Measurements from ENCODE around the gene TMEM151B. TPM values are rescaled to one million over a fixed set of nuclear protein-coding genes. Genes with fewer than 3 reads are reported as not detected.
"Not testable (repeated sequence)": the region's sequence is repeated elsewhere in the genome, so short reads cannot be mapped to it uniquely, and the experiment has no call there.

TMEM151B gene
- not detected in 2 replicates for total RNA-seq (2014; rRNA removed; shearing (Covaris generic))
- polyA plus RNA-seq (2015; cell fraction: cytosol; rRNA removed), result not detected in 2 replicates
- polyA plus RNA-seq (2015; cell fraction: nucleus; rRNA removed), result not detected in 2 replicates

GRCh38 chr6:44269921-44270525 lies at the start of gene TMEM151B:
Gene TMEM151B, plus strand, starts transcription at chr6:44270450. Its CDS starts 293 bp downstream, at chr6:44270743.
- DNase-seq (ENCODE audit: low read depth), result no peak

GRCh38 chr6:44220913-44221290 lies 49.3 kb upstream of the TMEM151B start:
- no peak for DNase-seq (ENCODE audit: low read depth)

DNA sequence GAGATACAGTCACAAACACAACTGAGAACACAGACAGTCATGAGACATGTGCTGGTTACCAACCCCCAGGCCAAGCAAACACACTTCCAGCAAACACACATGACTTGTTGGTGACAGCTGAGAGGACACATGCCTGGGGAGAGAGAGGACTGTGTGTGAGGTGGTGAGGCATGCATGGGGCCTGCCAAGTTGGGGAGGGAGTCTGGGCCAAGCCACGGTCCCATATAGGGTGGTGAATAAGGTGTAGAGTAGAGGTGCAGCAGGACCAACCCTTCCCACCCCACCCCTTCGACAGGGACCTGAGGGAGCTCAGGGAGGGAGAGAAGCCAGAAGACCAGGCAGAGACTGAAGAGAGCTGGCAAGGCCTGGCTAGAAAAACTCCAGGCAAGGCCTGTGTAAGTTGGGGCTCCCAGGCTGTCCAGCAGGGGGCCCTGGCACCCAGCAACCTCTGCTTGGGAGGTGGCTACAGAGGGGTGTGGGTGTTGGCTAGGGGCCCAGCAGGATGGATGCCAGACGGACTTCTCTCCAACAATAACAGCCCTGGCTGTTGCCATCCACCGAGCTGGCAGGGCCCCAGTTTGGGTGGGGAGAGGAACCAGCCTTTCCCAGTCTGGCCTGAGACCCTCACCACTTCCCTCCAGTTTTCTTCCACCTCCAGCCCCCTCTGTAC lies 48.8 kb upstream of the TMEM151B start:
- peak; percentile 93 for DNase-seq (ENCODE audit: low read depth)

GRCh38 chr6:44221961-44222335 lies 48.3 kb upstream of the TMEM151B start:
- no peak for DNase-seq (ENCODE audit: low read depth)

DNA sequence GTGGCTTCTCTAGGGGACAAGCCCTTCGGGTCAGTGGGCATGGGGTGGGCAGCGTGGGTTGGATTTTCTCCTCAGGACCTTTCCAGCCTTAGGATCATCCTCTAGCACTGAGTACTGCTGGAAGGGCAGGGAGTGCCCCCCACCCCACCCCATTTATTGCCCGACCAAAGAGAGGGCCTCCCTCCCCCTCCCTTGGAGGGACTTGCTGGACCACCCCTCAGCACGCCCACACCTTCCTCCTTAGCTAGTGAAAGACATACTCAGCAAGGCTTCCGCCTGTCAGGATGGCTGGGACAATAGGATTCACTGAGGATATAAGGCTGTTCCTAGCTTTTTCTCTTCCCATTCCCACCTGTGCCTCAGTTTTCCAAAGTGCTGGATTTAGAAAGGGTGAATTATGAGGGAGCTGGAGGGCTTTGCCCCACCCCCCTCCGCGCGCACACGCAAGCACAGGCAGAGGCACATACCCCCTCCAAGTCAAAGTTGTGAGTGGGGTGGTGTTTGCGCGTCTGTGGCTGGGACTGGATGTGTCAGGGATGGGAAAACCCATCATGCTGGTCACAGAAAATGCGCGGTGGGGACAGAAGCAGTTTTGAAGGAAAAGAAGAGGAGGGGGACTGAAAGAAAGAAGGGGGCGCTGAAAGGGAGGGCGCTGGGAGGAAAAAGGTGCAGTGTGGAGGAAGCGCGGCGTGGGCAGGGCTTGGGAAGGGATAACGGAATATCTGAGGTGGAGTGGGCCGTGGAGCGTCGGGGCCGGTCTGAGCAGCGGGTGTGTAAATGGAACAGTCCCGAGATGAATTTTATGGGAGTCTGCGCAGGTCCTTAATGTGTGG lies 47.5 kb upstream of the TMEM151B start:
- peak; percentile 27 for DNase-seq (ENCODE audit: low read depth)

DNA sequence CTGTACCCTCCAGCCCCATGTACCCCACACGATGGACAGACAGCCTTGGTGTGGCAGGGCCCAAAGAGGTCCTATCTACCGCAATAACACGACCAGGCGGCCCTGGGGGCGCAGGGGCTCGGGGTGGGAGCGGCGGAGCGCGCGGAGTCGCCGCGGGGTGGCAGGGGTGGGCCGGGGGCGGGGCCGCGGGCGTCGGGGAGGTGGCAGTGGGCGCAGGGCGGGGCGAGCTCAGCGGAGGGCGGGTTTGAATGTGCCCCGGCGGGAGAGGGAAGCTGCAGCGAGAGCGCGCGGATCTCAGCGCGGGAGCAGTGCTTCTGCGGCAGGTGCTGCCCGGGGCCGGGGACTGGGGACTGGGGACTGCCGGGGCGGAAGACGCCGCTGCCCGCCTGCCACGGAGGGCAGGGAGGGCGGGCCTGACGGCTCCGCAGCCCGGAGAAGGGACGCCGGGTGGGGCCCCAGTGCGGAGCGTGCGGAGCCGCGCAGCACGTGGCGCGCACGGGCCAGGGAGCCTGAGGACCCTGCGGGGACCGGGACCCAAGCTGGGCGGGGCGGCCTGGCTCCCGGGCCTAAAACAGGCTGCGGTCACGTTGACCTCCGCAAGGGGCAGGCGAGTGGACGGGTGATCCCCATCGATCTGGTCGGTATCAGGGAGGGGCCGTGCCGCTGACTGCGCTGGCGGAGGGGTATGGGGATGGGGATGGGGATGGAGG lies 46.8 kb upstream of the TMEM151B start, which contains the start of gene SLC29A1:
Gene SLC29A1, plus strand, starts transcription at position 277 of the 710 bp plus-strand sequence. CDS start 3,719 bp downstream, outside the sequence.
- peak; percentile 54 for DNase-seq (ENCODE audit: low read depth)

GRCh38 chr6:44224029-44224964 lies 46.0 kb upstream of the TMEM151B start:
- DNase-seq (ENCODE audit: low read depth), result peak; percentile 63

DNA sequence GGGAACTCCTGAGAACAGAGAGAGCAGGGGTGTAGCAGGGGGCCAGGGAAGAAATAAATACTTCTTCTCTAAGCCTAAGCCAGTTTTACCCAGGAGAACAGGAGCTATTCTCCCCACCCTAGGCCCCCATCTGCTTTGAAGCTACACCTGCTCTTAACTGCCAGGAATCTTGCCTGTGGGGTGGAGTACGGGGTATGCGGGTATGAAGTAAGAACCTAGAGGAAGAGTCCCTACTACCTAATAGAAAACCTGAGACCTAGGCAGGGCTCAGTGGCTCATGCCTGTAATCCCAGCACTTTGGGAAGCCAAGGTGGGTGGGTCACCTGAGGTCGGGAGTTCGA lies 45.3 kb upstream of the TMEM151B start:
- no peak for DNase-seq (ENCODE audit: low read depth)

DNA sequence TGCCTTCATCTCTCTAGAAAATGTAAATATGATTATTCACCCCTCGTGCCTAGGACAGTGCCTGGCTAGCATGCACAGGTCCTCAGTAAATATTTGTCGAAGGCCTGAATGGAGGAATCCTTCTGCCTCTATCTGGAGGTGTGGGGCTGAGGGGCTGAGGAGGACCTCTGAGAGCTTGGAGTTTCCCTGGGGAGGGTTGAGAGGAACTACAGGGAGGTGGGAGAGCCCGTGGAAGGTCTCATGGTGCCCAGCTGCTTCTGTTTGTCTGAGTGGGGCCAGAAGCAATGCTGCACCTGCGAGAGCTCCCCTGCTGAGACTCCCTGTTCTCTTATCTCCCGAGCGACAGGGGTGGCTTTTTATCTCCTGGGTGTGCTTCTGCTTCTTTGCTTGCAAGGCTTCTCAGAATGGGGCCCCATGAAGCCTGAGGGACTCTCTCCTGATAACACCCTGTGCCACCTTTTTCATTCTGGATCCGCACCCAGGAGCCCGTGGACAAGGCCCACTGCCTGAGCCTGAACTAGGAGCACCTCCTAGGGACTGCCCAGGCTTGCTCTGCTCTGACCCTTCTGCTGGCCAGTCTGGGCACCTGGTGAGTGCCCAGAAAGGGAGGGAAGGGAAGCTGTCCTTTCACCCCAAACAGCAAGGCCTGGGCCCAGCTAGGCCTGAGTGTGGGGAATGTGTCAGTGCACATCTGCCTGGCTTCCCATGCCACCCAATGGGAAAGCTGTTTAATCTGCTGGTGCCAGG lies 44.5 kb upstream of the TMEM151B start:
- DNase-seq (ENCODE audit: low read depth), result no peak

DNA sequence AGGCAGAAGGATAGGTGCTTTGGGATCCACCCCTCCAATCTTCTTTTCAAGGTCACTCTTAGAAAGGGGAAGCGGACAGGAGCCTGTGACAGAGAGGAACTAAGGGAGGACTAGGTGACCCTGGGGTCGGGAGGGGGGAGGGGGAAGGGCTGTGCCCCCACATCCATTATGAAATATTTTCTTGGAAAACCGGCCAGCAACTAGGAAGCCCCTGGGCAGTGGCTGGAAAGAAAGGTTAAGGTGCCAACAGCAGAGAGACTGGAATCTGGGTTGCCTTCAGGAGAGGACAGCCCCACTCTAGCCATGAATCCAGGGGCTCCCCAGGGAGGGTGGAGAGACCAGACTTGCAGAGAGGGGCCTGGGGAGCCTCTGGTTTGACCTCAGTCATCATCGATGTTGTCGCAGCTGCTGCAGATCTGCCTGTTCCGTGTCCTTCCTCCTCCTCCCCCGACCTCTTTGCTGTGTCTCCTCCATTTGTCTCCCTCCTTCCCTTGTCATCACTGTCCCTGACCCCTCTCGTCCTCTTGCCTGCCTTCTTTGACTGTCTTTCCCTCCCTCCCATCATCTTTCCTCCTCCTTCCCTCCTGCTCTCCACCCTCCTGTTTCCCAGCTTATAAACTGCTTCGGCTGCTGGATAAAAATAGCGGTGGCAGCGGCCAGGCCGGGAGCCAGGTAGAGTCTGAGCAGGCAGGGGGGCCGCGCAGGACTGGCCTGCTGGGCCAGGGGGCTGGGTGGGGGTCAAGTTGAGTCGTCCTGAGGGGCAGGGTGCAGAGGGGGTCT lies 43.7 kb upstream of the TMEM151B start:
- no peak for DNase-seq (ENCODE audit: low read depth)

DNA sequence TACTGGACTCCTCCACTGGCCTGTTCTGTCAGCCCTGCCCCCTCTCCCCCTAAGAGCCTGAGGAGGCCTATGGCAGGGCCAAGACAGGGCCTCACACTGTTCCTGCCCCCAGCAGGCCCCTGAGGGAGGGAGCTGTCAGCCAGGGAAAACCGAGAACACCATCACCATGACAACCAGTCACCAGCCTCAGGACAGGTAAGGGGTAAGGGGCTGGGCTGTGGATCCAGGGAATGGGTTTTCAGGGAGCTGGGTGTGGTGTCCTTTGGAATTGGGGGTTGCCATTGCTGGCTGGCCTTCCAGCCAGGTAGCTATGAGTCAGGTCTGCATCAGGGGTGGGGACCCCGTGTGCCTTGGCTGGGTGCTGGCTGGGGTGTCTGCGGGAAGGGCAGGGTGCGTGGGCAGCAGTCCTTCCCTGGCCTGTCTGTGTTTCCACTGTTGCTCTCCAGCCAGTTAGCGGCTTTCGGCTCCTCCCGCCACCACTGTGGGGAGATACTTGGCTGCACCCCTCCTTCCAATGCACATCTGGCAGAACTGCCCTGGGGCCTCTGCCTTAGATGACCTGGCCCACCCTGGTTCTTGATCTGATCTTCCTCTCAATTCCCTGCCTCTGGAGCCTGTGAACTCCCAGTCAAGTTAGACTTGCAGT lies 43.0 kb upstream of the TMEM151B start:
- no peak for DNase-seq (ENCODE audit: low read depth)

DNA sequence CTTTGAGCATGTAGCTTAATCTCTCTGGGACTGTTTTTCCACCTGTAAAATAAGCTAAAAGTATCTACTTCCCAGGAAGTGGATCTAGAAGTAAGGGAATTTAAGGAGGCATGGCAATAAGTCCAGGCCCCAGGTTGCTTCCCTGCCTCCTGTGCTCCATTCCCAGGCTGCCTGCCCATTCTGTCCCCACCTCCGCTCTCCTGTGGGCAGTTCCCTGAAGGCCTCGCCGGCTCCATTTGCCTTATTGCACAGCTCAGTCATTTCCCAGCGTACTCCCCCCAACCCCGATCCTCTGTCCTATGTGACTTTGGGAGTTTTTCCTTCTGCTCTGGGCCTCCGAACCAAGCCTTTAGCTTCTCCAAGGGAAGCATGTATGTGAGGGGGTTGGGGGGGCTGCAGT lies 42.2 kb upstream of the TMEM151B start:
- DNase-seq (ENCODE audit: low read depth), result no peak

- DNase-seq (ENCODE audit: low read depth), result no peak
Observed at GRCh38 chr6:44228433-44228832, 41.8 kb upstream of the TMEM151B start.

DNA sequence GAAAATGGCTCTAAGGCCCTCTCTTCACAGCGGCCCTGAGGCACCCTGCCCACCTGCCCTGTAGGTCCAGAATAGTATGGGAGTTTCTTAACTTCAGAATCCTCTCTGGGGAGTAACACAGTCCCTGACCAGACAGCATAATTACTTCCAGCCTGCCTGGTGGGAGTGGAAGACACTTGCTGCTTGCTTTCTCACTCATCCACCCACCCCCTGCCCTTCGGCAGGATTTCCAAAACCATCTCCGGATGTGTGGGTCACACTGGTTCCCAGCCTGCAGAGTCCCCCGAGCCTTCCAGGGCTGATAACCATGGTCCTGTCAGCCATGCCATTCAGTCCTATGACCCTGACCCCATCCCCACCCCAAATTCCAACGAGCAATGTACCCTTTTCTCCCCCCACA lies 41.4 kb upstream of the TMEM151B start:
- no peak for DNase-seq (ENCODE audit: low read depth)

DNA sequence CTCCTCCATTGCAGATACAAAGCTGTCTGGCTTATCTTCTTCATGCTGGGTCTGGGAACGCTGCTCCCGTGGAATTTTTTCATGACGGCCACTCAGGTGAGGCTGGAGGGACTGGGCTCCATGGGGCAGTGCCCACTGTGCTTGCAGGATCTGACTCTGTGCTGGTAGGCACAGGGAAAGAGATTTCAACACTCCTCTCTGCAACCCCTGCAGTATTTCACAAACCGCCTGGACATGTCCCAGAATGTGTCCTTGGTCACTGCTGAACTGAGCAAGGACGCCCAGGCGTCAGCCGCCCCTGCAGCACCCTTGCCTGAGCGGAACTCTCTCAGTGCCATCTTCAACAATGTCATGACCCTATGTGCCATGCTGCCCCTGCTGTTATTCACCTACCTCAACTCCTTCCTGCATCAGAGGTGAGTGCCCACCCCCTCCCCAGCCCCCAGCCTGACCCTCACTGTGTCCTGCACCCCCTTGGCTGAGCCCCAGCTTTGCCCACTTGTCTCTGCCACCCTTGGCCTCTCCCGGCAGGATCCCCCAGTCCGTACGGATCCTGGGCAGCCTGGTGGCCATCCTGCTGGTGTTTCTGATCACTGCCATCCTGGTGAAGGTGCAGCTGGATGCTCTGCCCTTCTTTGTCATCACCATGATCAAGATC lies 40.7 kb upstream of the TMEM151B start:
- DNase-seq (ENCODE audit: low read depth), result no peak

GRCh38 chr6:44230034-44230675 lies 40.1 kb upstream of the TMEM151B start:
- DNase-seq (ENCODE audit: low read depth), result no peak

- not testable (repeated sequence) for DNase-seq (ENCODE audit: low read depth)
Observed at GRCh38 chr6:44231426-44231825, 38.8 kb upstream of the TMEM151B start.
